ENCODE measurements around the gene RAB44.

DNA sequence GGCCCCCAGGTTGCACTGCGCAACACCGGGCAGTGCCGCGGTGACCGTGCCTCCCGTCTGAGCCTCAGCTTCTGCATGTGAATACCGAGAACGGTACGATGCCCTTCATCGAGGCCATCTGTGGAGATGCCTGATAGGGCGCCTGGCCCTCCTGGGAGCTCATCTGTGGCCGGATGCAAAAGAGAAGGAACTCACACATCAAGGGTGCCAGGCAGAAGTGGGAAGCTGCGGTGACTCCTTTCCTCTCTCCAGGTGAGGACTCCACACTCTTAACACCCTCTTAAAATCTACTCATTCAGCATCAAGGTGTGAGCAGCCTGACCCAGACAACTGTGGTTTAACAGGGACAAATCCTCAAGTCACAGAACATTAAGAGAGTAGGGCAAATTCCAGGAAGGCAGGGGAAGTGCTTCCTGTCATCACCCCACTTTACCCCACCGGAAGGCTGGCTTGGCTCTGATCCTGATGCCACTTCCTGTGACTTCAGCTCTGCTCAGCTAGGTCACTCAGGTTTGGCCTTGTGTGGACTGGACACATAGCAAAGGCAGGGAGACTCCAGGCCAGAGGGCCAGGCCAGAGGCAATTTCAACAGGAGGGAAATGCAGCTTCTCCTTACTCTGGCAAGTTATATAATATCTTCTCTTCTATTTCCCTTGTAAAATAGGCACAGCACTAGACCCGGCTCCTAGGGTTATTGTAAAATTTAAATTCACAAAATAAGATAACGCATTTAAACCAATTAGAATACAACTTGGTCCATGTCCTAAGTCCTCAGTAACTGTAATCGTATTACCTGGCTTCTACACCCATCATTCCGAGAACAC, 72.3 kb downstream of the RAB44 start:
- TF ChIP-seq, protein P1, sequence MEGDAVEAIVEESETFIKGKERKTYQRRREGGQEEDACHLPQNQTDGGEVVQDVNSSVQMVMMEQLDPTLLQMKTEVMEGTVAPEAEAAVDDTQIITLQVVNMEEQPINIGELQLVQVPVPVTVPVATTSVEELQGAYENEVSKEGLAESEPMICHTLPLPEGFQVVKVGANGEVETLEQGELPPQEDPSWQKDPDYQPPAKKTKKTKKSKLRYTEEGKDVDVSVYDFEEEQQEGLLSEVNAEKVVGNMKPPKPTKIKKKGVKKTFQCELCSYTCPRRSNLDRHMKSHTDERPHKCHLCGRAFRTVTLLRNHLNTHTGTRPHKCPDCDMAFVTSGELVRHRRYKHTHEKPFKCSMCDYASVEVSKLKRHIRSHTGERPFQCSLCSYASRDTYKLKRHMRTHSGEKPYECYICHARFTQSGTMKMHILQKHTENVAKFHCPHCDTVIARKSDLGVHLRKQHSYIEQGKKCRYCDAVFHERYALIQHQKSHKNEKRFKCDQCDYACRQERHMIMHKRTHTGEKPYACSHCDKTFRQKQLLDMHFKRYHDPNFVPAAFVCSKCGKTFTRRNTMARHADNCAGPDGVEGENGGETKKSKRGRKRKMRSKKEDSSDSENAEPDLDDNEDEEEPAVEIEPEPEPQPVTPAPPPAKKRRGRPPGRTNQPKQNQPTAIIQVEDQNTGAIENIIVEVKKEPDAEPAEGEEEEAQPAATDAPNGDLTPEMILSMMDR (IDR thresholded peaks at IDR 0.05): no peak
- no peak for TF ChIP-seq EZH2 (IDR thresholded peaks at IDR 0.05; ENCODE audit: borderline replicate concordance, insufficient read depth, low read depth, low read length, poor library complexity, severe bottlenecking)
